GM23338 (cell line): ENCODE measurements around the gene C1QL1. TPM values are rescaled to one million over a fixed set of nuclear protein-coding genes. Genes with fewer than 3 reads are reported as not detected.

ENCODE experiments used
- ATAC-seq: fragments of 200-7000 bp; cut with Tn5 transposase; 3 replicates; pipeline ENCODE4 v1.9.1; 2020
- DNase-seq: peaks from one replicate; pipeline ENCODE4 v3.0.0-alpha.2; 2015; ENCODE audit warnings: low spot score
- H2AFZ ChIP-seq: fragments of 200-600 bp; sonication (generic); 2 replicates; pipeline ENCODE4 v1.8.0; 2016; ENCODE audit warnings: antibody characterized with exemption, mild to moderate bottlenecking, moderate library complexity
- H3F3A ChIP-seq: fragments of 200-600 bp; sonication (generic); replicated peaks from 2 replicates; pipeline ENCODE4 v1.8.0; 2017; ENCODE audit warnings: antibody characterized with exemption, mixed run types, low read depth
- H3K27ac ChIP-seq: fragments of 200-600 bp; sonication (generic); 2 replicates; pipeline ENCODE4 v1.6.1; 2016; ENCODE audit warnings: low read depth
- H3K27me3 ChIP-seq: fragments of 200-600 bp; sonication (generic); 2 replicates; pipeline ENCODE4 v1.8.0; 2016; ENCODE audit warnings: mild to moderate bottlenecking, mixed run types, moderate library complexity; ENCODE audit not compliant: insufficient read depth
- H3K36me3 ChIP-seq: fragments of 200-600 bp; sonication (generic); 2 replicates; pipeline ENCODE4 v1.8.0; 2016; ENCODE audit warnings: mild to moderate bottlenecking; ENCODE audit not compliant: insufficient read depth
- H3K4me1 ChIP-seq: fragments of 200-600 bp; sonication (generic); 2 replicates; pipeline ENCODE4 v1.8.0; 2016; ENCODE audit warnings: mild to moderate bottlenecking, moderate library complexity; ENCODE audit not compliant: insufficient read depth
- H3K4me2 ChIP-seq: fragments of 200-600 bp; sonication (generic); 2 replicates; pipeline ENCODE4 v1.7.1; 2017; ENCODE audit warnings: mixed run types
- H3K4me3 ChIP-seq: fragments of 200-600 bp; sonication (generic); 2 replicates; pipeline ENCODE4 v1.6.1; 2016; ENCODE audit warnings: mixed run types
- H3K79me2 ChIP-seq: fragments of 200-600 bp; sonication (generic); replicated peaks from 2 replicates; pipeline ENCODE4 v1.8.0; 2017; ENCODE audit warnings: mild to moderate bottlenecking; ENCODE audit not compliant: insufficient read depth
- H3K9me2 ChIP-seq: fragments of 200-600 bp; sonication (generic); 2 replicates; pipeline ENCODE4 v1.8.0; 2017; ENCODE audit not compliant: insufficient read depth
- H4K20me1 ChIP-seq: fragments of 200-600 bp; sonication (generic); replicated peaks from 2 replicates; pipeline ENCODE4 v1.8.0; 2017; ENCODE audit warnings: mild to moderate bottlenecking; ENCODE audit not compliant: insufficient read depth
- H3K27ac Mint-ChIP-seq: 2 replicates; pipeline ENCODE4 v1.8.0; 2020; ENCODE audit warnings: inconsistent platforms, mild to moderate bottlenecking, moderate library complexity, mixed read lengths
- H3K27me3 Mint-ChIP-seq: 3 replicates; pipeline ENCODE4 v1.8.0; 2022; ENCODE audit warnings: low read depth, mild to moderate bottlenecking, moderate library complexity, mixed read lengths, inconsistent platforms; ENCODE audit not compliant: insufficient read depth, poor library complexity
- H3K36me3 Mint-ChIP-seq: 3 replicates; pipeline ENCODE4 v1.8.0; 2021; ENCODE audit warnings: low read depth, mild to moderate bottlenecking, inconsistent platforms, moderate library complexity, mixed read lengths
- H3K4me1 Mint-ChIP-seq: 3 replicates; pipeline ENCODE4 v1.8.0; 2020; ENCODE audit warnings: mild to moderate bottlenecking, inconsistent platforms, mixed read lengths
- H3K4me3 Mint-ChIP-seq: 3 replicates; pipeline ENCODE4 v1.8.0; 2021; ENCODE audit warnings: moderate library complexity, mild to moderate bottlenecking, inconsistent platforms, mixed read lengths
- H3K9me3 Mint-ChIP-seq: 3 replicates; pipeline ENCODE4 v1.8.0; 2020; ENCODE audit warnings: moderate library complexity, mild to moderate bottlenecking, inconsistent platforms, mixed read lengths
- CREB1 ChIP-seq: fragments of 250-450 bp; sonication (Bioruptor Pico); IDR thresholded peaks from 2 replicates; pipeline ENCODE4 v1.5.0; 2020; ENCODE audit warnings: low read depth, mild to moderate bottlenecking, moderate library complexity
- CTCF ChIP-seq, 2 experiments: fragments of 200-600 bp in 1 of 2; sonication (generic) in 1 of 2; conservative IDR thresholded peaks; 2 replicates each; pipeline versions ENCODE4 v1.5.1 to v1.6.1; 2016 to 2017; ENCODE audit warnings: antibody characterized with exemption in 2 of 2, low read depth in 2 of 2, mild to moderate bottlenecking in 2 of 2, moderate library complexity in 1 of 2
- ETS1 ChIP-seq: IDR thresholded peaks from 2 replicates; pipeline ENCODE4 v1.6.1; 2016; ENCODE audit warnings: antibody characterized with exemption
- EZH2 ChIP-seq: fragments of 200-600 bp; sonication (generic); IDR thresholded peaks from one replicate; pipeline ENCODE4 v1.8.0; 2017; ENCODE audit warnings: antibody characterized with exemption, mild to moderate bottlenecking, low read depth; ENCODE audit not compliant: unreplicated experiment
- EZH2phosphoT487 ChIP-seq: fragments of 200-600 bp; sonication (generic); IDR thresholded peaks from one replicate; pipeline ENCODE4 v1.8.1; 2018; ENCODE audit warnings: antibody characterized with exemption; ENCODE audit not compliant: unreplicated experiment
- JUNB ChIP-seq: IDR thresholded peaks from one replicate; pipeline ENCODE4 v1.6.1; 2016; ENCODE audit warnings: antibody characterized with exemption; ENCODE audit not compliant: unreplicated experiment
- NANOG ChIP-seq: IDR thresholded peaks from 2 replicates; pipeline ENCODE4 v1.6.1; 2016; ENCODE audit warnings: antibody characterized with exemption, borderline replicate concordance
- POLR2AphosphoS5 ChIP-seq: IDR thresholded peaks from 2 replicates; pipeline ENCODE4 v1.6.1; 2016; ENCODE audit warnings: antibody characterized with exemption, low read depth
- REST ChIP-seq: IDR thresholded peaks from one replicate; pipeline ENCODE4 v1.6.1; 2018; ENCODE audit warnings: antibody characterized with exemption; ENCODE audit not compliant: unreplicated experiment
- STAT1 ChIP-seq: IDR thresholded peaks from one replicate; pipeline ENCODE4 v1.6.1; 2016; ENCODE audit warnings: antibody characterized with exemption; ENCODE audit not compliant: unreplicated experiment
- ZNF114 ChIP-seq: fragments of 250-450 bp; sonication (Bioruptor Pico); IDR thresholded peaks from 2 replicates; pipeline ENCODE4 v1.5.0; 2020; ENCODE audit warnings: mild to moderate bottlenecking, moderate library complexity
- ZNF331 ChIP-seq: fragments of 250-450 bp; sonication (Bioruptor Pico); IDR thresholded peaks from 2 replicates; pipeline ENCODE4 v1.5.0; 2020; ENCODE audit warnings: low read depth, mild to moderate bottlenecking, moderate library complexity
- ZNF462 ChIP-seq: fragments of 250-450 bp; sonication (Bioruptor Pico); IDR thresholded peaks from 2 replicates; pipeline ENCODE4 v1.5.0; 2020; ENCODE audit warnings: mild to moderate bottlenecking, moderate library complexity
- polyA plus RNA-seq: library from polyadenylated mRNA; unstranded; fragments of >200 nt; fragmentation: Nextera tagmentation; extraction: Ambion mirVana; gene quantifications from 2 replicates; pipeline ENCODE4 v1.2.1, GENCODE V29; 2016
- total RNA-seq: library from RNA; depleted of rRNA; stranded (reverse); fragments of >200 nt; shearing (Covaris generic); gene quantifications from 2 replicates; pipeline ENCODE4 v1.2.3, GENCODE V29; 2014

Gene C1QL1
- total and polyA plus RNA-seq, 2 experiments from 2014 or later = 4.3 to 14.4 TPM

- Histone ChIP-seq H3K4me3 (no peak overlapping the region), H3K36me3 (no peaks in the 10 kb centered on the region), H3K4me2 (no peak overlapping the region), H2AFZ (no peak overlapping the region), H3K79me2 (no peaks in the 10 kb centered on the region), H3K27me3 (peaks cover 7% of the 10 kb centered on the region; the same call in 1 of the 2 replicates), H3F3A (peaks cover 14% of the 10 kb centered on the region; the same call in 1 of the 2 replicates), H3K9me2 (no peaks in the 10 kb centered on the region), H3K4me1 (peaks cover 23% of the 10 kb centered on the region), H3K27ac (no peak overlapping the region), H4K20me1 (no peaks in the 10 kb centered on the region)
- Mint-ChIP-seq H3K36me3 (no peaks in the 10 kb centered on the region; the same call in 2 of the 3 replicates), H3K27ac (0 out of 2 replicates have a peak overlapping the region, but pooled peaks have one; percentile 35), H3K9me3 (peaks cover 3% of the 10 kb centered on the region; the same call in 1 of the 3 replicates), H3K27me3 (peaks cover 26% of the 10 kb centered on the region), H3K4me3 (no peak overlapping the region), H3K4me1 (peaks cover 31% of the 10 kb centered on the region)
- ATAC-seq (no peak), DNase-seq (no peak)
- TF ChIP-seq STAT1 = no peak
- TF ChIP-seq ZNF114 (CRISPR knock-in tag) = no peak
- TF ChIP-seq CTCF (conservative IDR thresholded peaks at IDR 0.05; ENCODE audit: low read depth in 2 of 2) = no peak
- TF ChIP-seq CREB1 (CRISPR knock-in tag) = no peak
- TF ChIP-seq EZH2phosphoT487 = no peak
- no peak for TF ChIP-seq POLR2AphosphoS5
- TF ChIP-seq EZH2 = no peak
- TF ChIP-seq ZNF462 (CRISPR knock-in tag) = no peak
- TF ChIP-seq REST = no peak
- no peak for TF ChIP-seq ZNF331 (CRISPR knock-in tag)
- TF ChIP-seq NANOG = no peak
- TF ChIP-seq JUNB = no peak
- no peak for TF ChIP-seq ETS1
Measured at GRCh38 chr17:44989552-44990138, 21.5 kb upstream of the C1QL1 start.
